DMS53 treated with DMSO at 0.1 percent for 48 hours (cell line): ENCODE results near the gene DNMBP.
A peak's percentile ranks its signal among the peaks of the same experiment; 100 is the strongest.
"Not testable (repeated sequence)": the region's sequence is repeated elsewhere in the genome, so short reads cannot be mapped to it uniquely, and the experiment has no call there.

Experiments
- DNase-seq: peaks from one replicate; lab custom pipeline; 2025; ENCODE audit not compliant: unreplicated experiment; lab: John Stamatoyannopoulos, UW

DNMBP gene

DNA sequence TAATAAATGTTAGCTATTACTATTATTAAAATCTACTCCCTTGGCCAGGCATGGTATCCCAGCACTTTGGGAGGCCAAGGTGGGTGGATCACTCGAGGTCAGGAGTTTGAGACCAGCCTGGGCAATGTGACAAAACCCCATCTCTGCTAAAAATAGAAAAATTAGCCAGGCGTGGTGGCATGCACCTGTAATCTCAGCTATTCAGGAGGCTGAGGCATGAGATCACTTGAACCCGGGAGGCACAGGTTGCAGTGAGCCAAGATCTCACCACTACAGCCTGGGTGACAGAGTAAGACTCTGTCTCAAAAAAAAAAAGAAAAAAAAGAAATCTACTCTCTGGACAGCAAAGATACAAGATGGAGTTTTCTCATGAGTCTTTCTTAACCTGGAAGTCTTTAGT lies 56.2 kb downstream of the DNMBP start:
- DNase-seq, result not testable (repeated sequence)

DNA sequence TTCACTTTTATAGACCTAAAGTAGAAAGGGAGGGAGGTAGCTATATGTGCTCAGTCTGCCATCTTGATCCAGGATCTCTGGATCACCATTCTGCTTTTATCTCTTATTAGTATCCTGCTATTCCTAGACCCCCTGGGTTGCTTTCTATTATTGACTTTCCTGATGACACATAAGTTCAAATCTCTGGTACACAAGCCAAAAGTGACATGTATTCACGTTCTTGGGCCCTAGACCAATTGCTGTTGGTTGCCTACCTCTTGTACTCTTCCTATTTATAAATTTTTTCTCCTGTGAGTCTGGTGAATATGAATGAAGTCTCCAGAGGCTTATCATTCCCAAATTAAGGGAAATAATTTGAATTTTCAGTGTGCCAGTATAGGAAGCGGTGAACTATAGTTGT lies 56.9 kb downstream of the DNMBP start:
- no peak for DNase-seq

GRCh38 chr10:99946051-99946450 lies 63.7 kb downstream of the DNMBP start:
- not testable (repeated sequence) for DNase-seq

DNA sequence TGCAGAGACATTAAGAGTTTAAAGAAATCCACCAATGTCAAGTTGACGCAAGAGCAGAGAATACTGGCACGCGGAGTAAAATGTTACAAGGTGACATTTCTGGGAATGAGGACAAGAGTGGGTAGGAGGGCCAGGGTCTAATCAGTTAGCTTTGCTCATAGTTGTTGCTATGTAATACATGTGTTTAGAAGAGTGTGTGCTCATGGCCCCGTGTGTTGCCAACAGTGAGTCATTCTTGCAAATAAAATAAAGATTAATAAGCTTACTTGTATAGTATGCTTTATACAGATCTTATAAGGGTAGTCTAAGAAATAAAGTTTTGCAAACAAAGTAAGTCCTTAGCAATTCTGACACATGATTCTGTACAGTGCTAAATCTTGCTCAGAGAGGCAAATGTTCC lies 64.5 kb downstream of the DNMBP start:
- no peak for DNase-seq

GRCh38 chr10:99944860-99945259 lies 64.9 kb downstream of the DNMBP start:
- DNase-seq, result no peak

DNA sequence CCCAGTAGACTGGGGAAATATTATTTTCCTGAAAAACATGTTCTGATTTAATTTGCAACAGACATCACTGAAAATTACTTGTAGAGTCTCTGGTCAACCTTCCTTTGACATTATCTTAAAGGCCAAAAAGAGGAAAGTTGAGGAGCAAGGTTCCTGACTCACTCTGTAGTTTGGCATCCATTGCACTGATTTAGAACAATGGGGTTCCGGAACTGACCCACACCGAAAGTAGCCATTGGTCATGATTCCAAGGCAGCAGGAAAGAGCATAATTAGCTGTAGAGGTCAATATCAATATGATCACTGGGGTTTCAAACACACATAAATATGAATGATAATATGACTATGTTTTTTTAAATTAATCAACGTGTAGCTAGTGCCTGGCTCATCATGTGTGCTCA lies 65.8 kb downstream of the DNMBP start:
- no peak for DNase-seq

GRCh38 chr10:99941942-99942820 lies 67.6 kb downstream of the DNMBP start:
- DNase-seq, result no peak

- no peak for DNase-seq
Measured at GRCh38 chr10:99938563-99938962, 71.2 kb downstream of the DNMBP start.

- DNase-seq, result no peak
Measured at GRCh38 chr10:99937630-99938029, 72.1 kb downstream of the DNMBP start.

DNA sequence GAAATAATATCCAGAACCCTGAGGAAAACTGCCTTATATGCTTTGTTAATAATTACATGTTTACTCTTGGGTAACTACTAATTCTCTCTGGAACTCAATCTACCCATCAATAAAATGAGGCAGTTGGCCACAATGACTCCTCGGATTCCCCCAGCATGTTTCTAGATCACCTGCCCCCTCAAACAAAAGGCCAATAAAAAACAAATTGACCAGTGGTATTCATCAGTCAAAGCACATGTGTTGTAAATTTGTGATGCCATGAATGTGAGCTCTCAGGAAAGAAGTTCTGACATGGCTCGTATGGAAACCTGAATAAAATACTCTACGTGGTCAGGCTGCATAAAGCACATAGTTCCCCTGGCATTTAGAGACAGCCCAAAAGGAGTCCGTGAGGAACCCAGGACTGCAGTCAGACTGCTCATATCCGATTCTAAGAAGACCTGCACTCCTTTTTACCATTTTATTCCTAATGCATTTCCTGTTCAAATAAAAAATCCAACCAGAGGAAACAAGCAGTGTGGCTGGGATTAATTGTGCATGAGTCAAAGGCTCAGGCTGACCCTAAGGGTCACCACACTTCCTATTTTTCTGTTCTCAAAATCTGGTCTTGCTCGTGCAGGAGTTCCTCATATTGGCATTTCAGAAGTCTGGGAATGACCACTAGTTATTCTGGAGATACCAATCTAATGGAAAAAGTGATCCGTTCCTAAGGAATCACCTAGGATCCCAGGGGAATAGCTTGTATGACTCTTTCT lies 77.4 kb downstream of the DNMBP start:
- DNase-seq, result not testable (repeated sequence)

- peak; percentile 95 for DNase-seq
Measured at GRCh38 chr10:99930731-99931550, 78.8 kb downstream of the DNMBP start.

GRCh38 chr10:99929360-99929759 lies 80.4 kb downstream of the DNMBP start:
- no peak for DNase-seq

- DNase-seq, result no peak
Measured at GRCh38 chr10:99927721-99928280, 81.9 kb downstream of the DNMBP start.

DNA sequence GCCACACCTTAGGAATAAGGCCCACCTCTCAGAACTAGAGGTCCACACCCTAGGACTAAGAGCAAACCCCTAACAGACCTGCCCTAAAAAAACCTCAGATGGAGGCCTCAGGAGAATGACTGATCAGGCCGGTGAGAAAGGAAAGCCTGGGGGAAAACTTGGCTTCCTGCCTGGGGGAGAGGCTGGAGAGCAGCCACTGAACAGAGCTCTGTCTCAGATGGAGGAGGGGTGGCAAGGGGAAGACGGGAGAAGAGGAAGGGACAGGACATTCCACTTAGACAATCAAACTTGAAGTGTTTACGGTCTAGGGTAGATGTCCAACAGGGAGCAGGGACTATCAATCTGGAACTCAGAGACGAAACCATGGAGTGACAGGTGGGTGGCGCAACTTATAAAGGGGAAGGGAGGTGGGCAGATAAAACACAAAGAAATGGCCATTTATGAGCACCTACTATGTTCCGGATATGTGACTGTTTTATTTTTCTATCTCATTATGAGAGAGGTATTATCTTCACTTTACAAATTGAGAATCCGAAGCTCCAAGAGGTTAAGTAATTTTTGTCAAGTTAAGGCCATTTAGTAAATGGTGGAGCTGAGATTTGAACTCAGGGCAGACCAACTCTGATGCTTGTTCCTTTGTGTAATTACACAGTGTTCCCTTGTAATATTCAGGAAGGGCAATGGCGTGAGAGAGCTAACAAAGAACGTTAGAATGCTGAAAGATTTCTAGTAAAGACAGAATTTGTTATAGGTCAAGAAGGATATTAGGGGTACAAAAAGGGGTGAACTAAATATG lies 82.6 kb downstream of the DNMBP start:
- no peak for DNase-seq

DNA sequence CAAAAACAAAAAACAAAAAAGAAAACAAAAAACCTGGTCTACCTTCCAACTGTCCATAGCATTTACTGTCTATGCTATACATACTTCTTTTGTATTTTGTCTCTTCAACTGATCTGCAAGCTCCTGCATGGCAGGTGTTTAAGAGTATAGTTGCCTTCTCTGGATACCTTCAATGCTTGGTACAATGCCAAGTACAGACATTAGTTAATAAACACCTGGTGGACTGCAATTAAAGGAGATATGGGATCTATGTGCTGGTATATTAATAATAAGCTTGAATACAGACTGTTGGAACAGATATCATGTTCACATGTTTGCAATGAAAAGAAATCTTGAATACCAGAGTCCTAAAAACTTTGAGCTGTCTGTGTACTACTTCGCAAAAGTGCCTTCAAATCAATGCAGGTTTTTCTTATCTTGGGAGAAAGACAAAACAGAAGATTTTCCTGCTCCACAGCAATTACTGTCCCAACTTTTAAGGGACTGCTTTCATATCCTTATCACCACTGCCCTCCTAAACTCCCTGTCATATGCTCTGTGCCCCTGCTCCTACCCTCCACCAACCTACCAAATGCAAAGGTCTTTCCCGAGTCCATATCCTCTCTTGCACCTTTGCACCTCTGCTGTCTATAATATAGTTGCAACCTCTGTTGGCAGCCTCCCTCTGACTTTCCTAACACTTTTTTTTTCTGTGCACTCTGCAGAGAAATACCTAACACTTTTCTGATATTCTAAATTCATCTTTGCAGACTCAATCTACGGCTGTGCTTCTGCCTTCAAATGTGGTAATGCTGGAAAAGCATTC lies 85.1 kb downstream of the DNMBP start:
- no peak for DNase-seq

DNA sequence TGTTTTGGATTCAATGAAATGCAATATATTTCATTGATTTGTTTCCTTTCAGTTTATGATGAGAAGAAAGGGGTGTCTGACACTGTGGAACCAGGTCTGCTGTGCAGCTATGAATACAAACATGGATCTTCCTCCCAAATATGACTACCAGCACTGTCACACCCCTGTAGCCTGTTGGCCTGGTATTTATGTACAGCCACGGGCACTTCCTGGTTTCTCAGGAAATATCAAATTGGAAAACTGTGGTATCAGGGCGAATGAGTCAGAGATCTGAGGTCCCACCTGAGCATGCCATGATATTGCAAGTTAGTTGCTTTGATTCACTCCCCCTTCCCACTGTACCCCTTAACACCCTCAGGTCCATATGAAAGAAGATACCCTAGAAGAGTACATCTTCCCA lies 87.8 kb downstream of the DNMBP start:
- no peak for DNase-seq

- DNase-seq, result no peak
Measured at GRCh38 chr10:99920901-99921300, 88.8 kb downstream of the DNMBP start.

DNA sequence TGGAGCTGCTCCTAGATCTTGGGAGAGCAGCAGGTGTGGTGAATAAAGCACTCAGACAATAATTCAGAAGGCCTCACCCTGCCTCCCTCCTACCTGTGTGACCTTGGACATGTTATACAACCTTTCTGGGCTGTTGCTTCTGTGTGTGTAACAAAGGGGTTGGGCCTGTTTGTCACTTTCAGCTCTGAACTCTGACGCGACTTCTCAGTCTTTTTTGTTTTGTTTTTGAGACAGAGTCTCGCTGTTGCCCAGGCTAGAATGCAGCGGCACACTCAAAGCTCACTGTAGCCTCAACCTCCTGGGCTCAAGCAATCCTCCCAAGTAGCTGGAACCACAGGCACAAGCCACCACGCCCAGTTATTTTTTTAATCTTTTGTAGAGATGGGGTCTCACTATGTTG lies 89.3 kb downstream of the DNMBP start:
- DNase-seq, result no peak
